Caco-2 (cell line): ENCODE results near the gene SLC25A21. TPM values are rescaled to one million over a fixed set of nuclear protein-coding genes. Genes with fewer than 3 reads are reported as not detected.
"Not testable (repeated sequence)": the region's sequence is repeated elsewhere in the genome, so short reads cannot be mapped to it uniquely, and the experiment has no call there.

ENCODE experiments used
- BruUV-seq: library from RNA; stranded (reverse); fragments of 400-500 nt; replicated peaks from 2 replicates; lab custom pipeline; 2021; lab: Mats Ljungman, UMichigan
- CTCF ChIA-PET: fragments of 300-600 bp; sonication (Branson Sonifier 250); formaldehyde crosslinking; loops from one replicate; lab custom pipeline; 2022; ENCODE audit warnings: antibody characterized with exemption; lab: Charles Lee
- POLR2A ChIA-PET: fragments of 300-600 bp; sonication (Branson Sonifier 250); formaldehyde crosslinking; loops from one replicate; lab custom pipeline; 2022; ENCODE audit warnings: antibody characterized with exemption; lab: Charles Lee
- DNase-seq, 2 experiments: peaks; one replicate each; pipeline versions ENCODE4 v3.0.0 to v3.0.0-alpha.2; 2020 to 2022
- H3K27me3 ChIP-seq: replicated peaks from 2 replicates; pipeline ENCODE4 v1.6.0; 2011; ENCODE audit warnings: low read length; ENCODE audit not compliant: control insufficient read depth, insufficient read depth
- H3K36me3 ChIP-seq: 2 replicates; pipeline ENCODE4 v1.5.1; 2011; ENCODE audit warnings: low read length; ENCODE audit not compliant: control insufficient read depth, insufficient read depth
- H3K4me1 ChIP-seq: fragments of 250-450 bp; sonication (Bioruptor Pico); 2 replicates; pipeline ENCODE4 v1.5.1; 2020; ENCODE audit warnings: mild to moderate bottlenecking
- H3K4me3 ChIP-seq: 2 replicates; pipeline ENCODE4 v1.5.1; 2011; ENCODE audit warnings: low read depth, mild to moderate bottlenecking, control low read depth, low read length
- H3K9me3 ChIP-seq: fragments of 250-450 bp; sonication (Bioruptor Pico); 2 replicates; pipeline ENCODE4 v1.5.1; 2020; ENCODE audit warnings: mild to moderate bottlenecking, moderate library complexity
- H3K27ac Mint-ChIP-seq: one replicate; pipeline ENCODE4 v1.8.0; 2022; ENCODE audit warnings: mixed read lengths; ENCODE audit not compliant: unreplicated experiment
- H3K27me3 Mint-ChIP-seq: one replicate; pipeline ENCODE4 v1.8.0; 2022; ENCODE audit warnings: mixed read lengths; ENCODE audit not compliant: insufficient read depth, unreplicated experiment
- H3K36me3 Mint-ChIP-seq: one replicate; pipeline ENCODE4 v1.8.0; 2022; ENCODE audit warnings: mild to moderate bottlenecking, mixed read lengths; ENCODE audit not compliant: insufficient read depth, unreplicated experiment
- H3K4me1 Mint-ChIP-seq: one replicate; pipeline ENCODE4 v1.8.0; 2022; ENCODE audit warnings: low read depth, mixed read lengths; ENCODE audit not compliant: unreplicated experiment
- H3K4me3 Mint-ChIP-seq: one replicate; pipeline ENCODE4 v1.8.0; 2022; ENCODE audit warnings: mild to moderate bottlenecking, moderate library complexity, mixed read lengths; ENCODE audit not compliant: unreplicated experiment
- H3K9me3 Mint-ChIP-seq: one replicate; pipeline ENCODE4 v1.8.0; 2022; ENCODE audit warnings: mixed read lengths; ENCODE audit not compliant: unreplicated experiment
- CTCF ChIP-seq, 2 experiments: fragments of 200-600 bp in 1 of 2; IDR thresholded peaks; 1 replicate in 1 of 2; 2 replicates in 1 of 2; pipeline versions ENCODE4 v1.5.1 to v1.8.0; 2011 to 2022; ENCODE audit warnings: antibody characterized with exemption in 1 of 2, control low read depth in 1 of 2, inconsistent platforms in 1 of 2, low read depth in 1 of 2, low read length in 1 of 2, mild to moderate bottlenecking in 1 of 2, moderate library complexity in 1 of 2; ENCODE audit not compliant: insufficient read depth in 1 of 2, severe bottlenecking in 1 of 2, unreplicated experiment in 1 of 2
- intact Hi-C: fragments of 100-400 bp; cut with micrococcal nuclease; formaldehyde crosslinking; loops from one replicate; pipeline ENCODE4 v1.10.0; 2022; ENCODE audit not compliant: unreplicated experiment
- total RNA-seq: library from RNA; stranded (reverse); gene quantifications from 2 replicates; pipeline ENCODE4 v1.2.3, GENCODE V29; 2022

The SLC25A21 gene
- total RNA-seq, 1 experiment from 2014 or later = 3.2 TPM

DNA sequence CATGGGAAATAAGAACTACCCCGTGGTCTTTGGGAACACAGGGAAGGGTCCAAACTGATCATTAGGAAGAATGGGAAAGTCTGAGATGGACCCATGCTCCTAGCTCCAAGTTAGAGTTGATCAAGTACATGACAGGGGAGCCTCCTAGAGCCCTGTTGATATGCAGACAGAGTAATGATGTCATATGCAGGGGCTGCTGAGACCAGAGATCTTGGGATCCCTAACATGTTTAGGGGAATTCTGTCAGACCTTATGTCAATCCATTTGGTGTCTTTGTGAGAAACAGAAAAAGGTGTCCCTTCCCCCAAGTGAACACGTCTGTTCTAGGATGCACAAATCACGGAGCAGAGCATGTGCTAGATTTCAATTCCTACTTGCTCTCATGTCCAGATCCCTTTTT, 6.6 kb downstream of the SLC25A21 start:
- H3K36me3 ChIP-seq = no peaks in the 10 kb centered on the region
- H3K9me3 ChIP-seq = no peaks in the 10 kb centered on the region
- Mint-ChIP-seq H3K27ac (no peak overlapping the region), H3K9me3 (peaks cover 9% of the 10 kb centered on the region), H3K4me3 (no peak overlapping the region), H3K27me3 (no peaks in the 10 kb centered on the region), H3K4me1 (no peaks in the 10 kb centered on the region), H3K36me3 (no peaks in the 10 kb centered on the region)
- H3K4me1 ChIP-seq = no peaks in the 10 kb centered on the region
- no peak for TF ChIP-seq CTCF (IDR thresholded peaks at IDR 0.05; ENCODE audit: insufficient read depth in 1 of 2, low read depth in 1 of 2, low read length in 1 of 2, severe bottlenecking in 1 of 2, unreplicated experiment in 1 of 2)
- BruUV-seq = no TSS peak
- intact Hi-C loops = no loop called here
- no peak for DNase-seq
- ChIA-PET CTCF (no interaction called here), POLR2A (no interaction called here)
- H3K27me3 ChIP-seq = no peaks in the 10 kb centered on the region
- no peak overlapping the region for H3K4me3 ChIP-seq

GRCh38 chr14:37162307-37162706, 10.1 kb downstream of the SLC25A21 start:
- H3K9me3 ChIP-seq, H3K36me3 Mint-ChIP-seq, POLR2A ChIA-PET, H3K4me3 Mint-ChIP-seq, H3K4me1 ChIP-seq, H3K27ac Mint-ChIP-seq, H3K27me3 Mint-ChIP-seq, DNase-seq, H3K36me3 ChIP-seq, intact Hi-C loops, H3K27me3 ChIP-seq, CTCF ChIA-PET, H3K4me1 Mint-ChIP-seq, BruUV-seq, H3K4me3 ChIP-seq: not testable (repeated sequence)
- H3K9me3 Mint-ChIP-seq = peaks cover 32% of the 10 kb centered on the region

DNA sequence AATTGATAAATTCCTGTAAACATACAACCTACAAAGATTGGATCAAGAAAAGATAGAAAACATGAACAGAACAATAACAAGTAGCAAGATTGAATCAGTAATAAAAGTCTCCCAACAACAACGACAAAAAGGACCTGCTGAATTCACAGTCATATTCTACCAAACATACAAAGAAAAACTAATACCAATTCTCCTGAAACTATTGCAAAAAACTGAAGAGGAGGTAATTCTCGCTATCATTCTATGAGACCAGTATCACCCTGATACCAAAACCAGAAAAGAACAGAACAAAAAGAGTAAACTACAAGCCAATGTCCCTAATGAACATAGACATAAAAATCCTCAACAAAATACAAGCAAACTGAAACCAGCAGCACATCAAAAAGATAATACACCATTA, 14.4 kb downstream of the SLC25A21 start:
- Histone ChIP-seq H3K9me3 (no peaks in the 10 kb centered on the region), H3K27me3 (no peaks in the 10 kb centered on the region), H3K36me3 (no peaks in the 10 kb centered on the region), H3K4me1 (no peaks in the 10 kb centered on the region), H3K4me3 (no peak overlapping the region)
- no peak overlapping the region for H3K4me3 Mint-ChIP-seq
- no TSS peak for BruUV-seq
- H3K9me3 Mint-ChIP-seq = peaks cover 32% of the 10 kb centered on the region
- no peak overlapping the region for H3K27ac Mint-ChIP-seq
- no peak for TF ChIP-seq CTCF (IDR thresholded peaks at IDR 0.05; ENCODE audit: insufficient read depth in 1 of 2, low read depth in 1 of 2, low read length in 1 of 2, severe bottlenecking in 1 of 2, unreplicated experiment in 1 of 2)
- no peaks in the 10 kb centered on the region for H3K4me1 Mint-ChIP-seq
- ChIA-PET POLR2A (no interaction called here), CTCF (no interaction called here)
- no peaks in the 10 kb centered on the region for H3K36me3 Mint-ChIP-seq
- H3K27me3 Mint-ChIP-seq = peaks cover 6% of the 10 kb centered on the region
- intact Hi-C loops = no loop called here
- DNase-seq = no peak

DNA sequence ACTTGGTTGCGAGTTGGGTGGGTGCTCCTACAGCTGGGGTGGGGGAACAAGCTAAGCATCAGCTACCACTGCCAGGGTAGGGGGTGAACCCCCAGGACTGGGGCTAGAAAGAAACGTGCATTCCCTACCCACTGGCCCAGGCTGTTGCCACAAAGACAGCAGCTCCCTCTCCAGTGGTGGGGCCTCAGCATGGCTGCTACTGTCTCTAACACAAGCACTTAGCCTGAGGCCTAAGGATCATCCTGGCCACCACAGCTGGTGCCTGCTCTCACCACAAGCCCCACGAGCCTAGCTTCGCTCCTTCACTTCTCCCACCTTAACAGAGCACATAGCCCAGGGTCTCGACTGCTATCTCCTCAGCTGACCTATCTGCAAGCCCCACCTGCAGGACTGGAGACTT, 18.9 kb downstream of the SLC25A21 start:
- POLR2A ChIA-PET = no interaction called here
- no peak overlapping the region for H3K4me3 ChIP-seq
- H3K9me3 Mint-ChIP-seq = peaks cover under 1% of the 10 kb centered on the region
- H3K36me3 Mint-ChIP-seq = no peaks in the 10 kb centered on the region
- intact Hi-C loops = loop anchor here (5.0 kb wide), 1 partner anchor 491 kb away; the partner anchor contains the start of gene PAX9
- no peaks in the 10 kb centered on the region for H3K36me3 ChIP-seq
- no peak overlapping the region for H3K27ac Mint-ChIP-seq
- H3K27me3 ChIP-seq = no peaks in the 10 kb centered on the region
- no peak for DNase-seq
- no peak for TF ChIP-seq CTCF (IDR thresholded peaks at IDR 0.05; ENCODE audit: insufficient read depth in 1 of 2, low read depth in 1 of 2, low read length in 1 of 2, severe bottlenecking in 1 of 2, unreplicated experiment in 1 of 2)
- no TSS peak for BruUV-seq
- no peaks in the 10 kb centered on the region for H3K4me1 ChIP-seq
- H3K4me3 Mint-ChIP-seq = no peak overlapping the region
- CTCF ChIA-PET = interaction anchor here (0.8 to 1.2 kb wide), 3 partner anchors 211 to 601 kb away, joined by 3 to 4 read pairs (median 3); no protein-coding TSS in a partner anchor
- peaks cover 6% of the 10 kb centered on the region for H3K4me1 Mint-ChIP-seq
- no peaks in the 10 kb centered on the region for H3K9me3 ChIP-seq
- peaks cover 6% of the 10 kb centered on the region for H3K27me3 Mint-ChIP-seq
